GM23248 (cell line): ENCODE data around the gene TLK2.
"Not testable (repeated sequence)": the region's sequence is repeated elsewhere in the genome, so short reads cannot be mapped to it uniquely, and the experiment has no call there.

Experiments used
- EZH2 ChIP-seq: fragments of 200-600 bp; sonication (generic); IDR thresholded peaks from 2 replicates; pipeline ENCODE4 v1.6.1; 2018; ENCODE audit warnings: antibody characterized with exemption, mild to moderate bottlenecking; ENCODE audit not compliant: insufficient read depth, poor library complexity, severe bottlenecking
- EZH2phosphoT487 ChIP-seq: fragments of 200-600 bp; sonication (generic); IDR thresholded peaks from 2 replicates; pipeline ENCODE4 v1.6.1; 2018; ENCODE audit warnings: antibody characterized with exemption, moderate library complexity, mild to moderate bottlenecking, low read depth; ENCODE audit not compliant: insufficient read depth

DNA sequence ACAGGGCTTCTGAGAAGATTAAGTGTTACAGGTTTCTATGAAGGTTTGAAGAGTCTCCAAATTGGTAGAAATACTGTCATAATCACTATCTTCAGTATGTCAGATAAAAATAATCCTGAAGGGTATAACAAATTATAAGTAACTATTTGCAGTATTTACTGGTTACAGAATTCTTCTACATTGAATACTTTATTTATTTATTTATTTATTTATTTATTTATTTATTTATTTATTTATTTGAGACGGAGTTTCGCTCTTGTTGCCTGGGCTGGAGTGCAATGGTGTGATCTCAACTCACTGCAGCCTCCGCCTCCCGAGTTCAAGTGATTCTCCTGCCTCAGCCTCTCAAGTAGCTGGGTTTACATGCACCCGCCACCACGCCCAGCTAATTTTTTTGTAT lies 125.2 kb downstream of the TLK2 start:
- not testable (repeated sequence) for TF ChIP-seq EZH2, EZH2phosphoT487
